Raji (cell line): ENCODE measurements around the gene TAC4.

ENCODE experiments used
- POLR2A ChIP-seq: IDR thresholded peaks from 2 replicates; pipeline ENCODE4 v1.6.1; 2011; ENCODE audit warnings: low read depth, low read length, control low read depth; ENCODE audit not compliant: insufficient read depth

The TAC4 gene

DNA sequence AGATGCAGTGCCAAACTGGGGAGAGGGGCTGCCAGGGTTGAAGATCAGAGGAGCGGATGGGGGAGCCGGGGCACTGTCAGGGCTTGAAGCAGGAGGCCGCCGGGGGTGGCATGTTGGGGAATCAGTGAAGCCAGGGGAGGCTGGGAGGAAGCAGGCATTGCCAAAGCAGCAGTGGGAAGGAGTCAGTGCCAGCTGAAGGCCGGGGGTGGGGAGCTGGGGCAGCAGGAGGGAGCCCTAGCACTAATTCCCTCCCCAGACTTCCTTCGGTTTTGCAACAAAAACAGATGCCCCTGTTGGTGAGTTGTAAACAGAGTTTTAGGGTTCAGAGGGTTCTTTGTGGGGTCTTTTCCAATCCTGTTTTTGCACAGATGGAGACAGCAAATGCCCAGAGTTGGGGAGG lies 10.9 kb upstream of the TAC4 start:
- TF ChIP-seq POLR2A, result no peak

DNA sequence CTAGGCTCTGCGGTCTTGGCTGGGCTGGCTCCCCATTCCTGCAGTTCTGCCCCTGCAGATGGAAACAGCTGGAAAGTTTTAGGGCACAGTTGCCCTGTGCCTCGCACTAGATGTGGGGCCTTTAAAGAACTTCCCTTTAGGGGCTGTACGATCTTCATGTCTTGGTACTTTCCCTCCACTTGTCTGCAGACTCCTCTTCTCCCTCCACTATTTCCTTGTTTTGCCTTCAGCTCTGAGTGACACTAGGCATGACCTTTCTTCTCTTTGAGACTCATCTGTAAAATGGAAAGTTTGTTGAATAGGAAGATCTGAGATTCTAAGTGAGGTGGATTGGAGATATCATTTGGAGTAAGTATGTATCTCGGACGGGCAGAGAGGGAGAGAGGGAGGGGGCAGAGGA lies 6.3 kb upstream of the TAC4 start:
- no peak for TF ChIP-seq POLR2A

DNA sequence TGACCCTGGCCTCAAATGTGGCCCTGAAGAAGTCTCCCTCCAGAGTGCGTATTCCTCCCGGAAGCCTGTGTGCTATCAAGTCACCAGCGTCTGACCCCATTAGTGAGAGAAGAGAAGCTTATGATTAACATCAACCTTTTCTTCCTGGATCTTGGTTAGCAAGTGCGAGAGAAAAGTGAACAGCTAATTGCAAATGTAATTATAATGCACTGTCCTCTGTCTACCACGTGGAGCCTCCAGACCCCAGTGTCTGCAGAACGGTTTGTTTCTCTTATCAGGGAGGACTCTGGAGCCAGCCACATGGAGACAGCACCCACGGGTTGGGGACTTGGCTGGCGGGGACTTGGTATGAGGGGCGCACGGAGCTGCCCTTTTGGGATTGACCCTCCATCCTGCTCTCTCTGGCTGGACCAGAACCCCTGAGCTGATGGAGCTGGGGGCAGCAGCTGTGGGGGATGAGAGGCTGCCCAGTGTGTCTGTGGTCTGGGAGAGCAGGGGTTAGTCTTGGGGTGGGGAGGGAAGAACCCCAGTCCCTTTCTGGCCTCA lies 5.7 kb upstream of the TAC4 start:
- no peak for TF ChIP-seq POLR2A

DNA sequence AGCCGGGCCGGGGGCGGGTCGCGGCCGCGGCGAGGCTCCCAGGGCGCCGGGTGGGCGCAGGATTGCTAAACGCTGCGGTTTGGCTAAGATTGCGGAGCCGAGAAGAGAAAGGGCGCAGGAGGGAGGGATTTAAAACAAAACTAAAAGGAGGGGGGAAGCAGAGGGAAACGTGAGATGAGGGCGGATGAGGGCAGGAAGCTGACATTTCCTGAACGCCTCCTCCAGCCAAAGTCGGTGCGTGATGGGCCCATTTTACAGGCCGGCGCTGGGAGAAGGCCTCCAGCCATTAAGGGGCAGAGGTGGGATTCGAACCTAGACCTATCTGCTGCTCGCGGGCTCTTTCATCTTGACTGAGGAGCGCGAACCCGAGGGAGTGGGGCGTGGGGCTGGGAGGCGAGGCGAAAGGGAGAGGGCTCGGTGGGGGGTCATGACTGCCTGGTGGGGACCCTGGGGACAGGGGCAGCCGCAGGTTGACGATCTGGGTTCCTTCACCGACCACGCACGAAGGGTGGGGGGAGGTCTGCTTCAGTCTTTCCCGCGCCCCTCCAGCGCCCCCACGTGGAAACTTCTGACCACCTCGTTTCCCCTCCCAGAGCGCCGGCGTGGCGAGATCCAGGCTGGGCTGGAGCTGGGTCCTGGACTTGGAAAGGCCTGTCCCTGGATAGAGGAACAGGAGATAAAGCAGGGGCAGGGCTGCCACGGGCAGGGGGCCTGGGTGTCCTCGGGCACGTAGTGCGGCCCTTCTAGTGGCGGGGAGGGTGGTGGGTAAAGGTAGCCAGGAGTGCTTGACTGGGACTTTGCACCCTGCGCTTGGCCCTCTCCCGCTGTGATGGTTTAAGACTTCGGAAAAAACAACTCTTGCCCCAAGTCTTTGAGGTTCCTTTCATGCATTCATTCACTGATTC lies 3.8 kb upstream of the TAC4 start:
- no peak for TF ChIP-seq POLR2A

DNA sequence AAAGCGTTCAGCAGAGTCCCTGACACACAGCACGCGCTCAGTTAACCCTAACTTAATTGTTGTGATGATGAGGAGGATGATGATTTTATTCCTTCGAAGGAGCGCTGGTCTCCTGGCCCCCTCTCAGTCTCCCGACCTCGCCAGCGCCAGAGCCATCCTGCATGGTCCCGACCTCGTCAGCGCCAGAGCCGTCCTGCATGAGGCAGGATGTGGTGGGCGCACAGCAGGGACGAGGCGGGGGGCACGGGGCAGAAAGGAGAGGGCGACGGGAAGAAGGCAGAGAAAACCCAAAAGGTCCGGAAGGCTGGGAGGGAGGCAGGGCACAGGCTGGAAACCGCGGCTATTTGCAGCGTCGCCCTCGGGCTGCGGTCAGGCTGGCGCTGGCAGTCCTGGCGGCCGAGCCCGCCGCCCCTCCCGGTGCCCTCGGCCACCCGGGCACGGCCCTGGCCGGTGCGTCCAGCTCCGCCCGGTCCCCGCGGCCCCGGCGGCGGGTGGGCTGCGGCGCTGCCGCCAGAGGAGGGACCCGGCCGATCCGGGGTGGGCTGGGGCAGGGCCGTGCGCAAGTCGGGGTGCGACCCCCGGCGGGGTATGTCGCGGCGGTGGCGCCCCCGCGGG lies 3.0 kb upstream of the TAC4 start:
- TF ChIP-seq POLR2A, result no peak

DNA sequence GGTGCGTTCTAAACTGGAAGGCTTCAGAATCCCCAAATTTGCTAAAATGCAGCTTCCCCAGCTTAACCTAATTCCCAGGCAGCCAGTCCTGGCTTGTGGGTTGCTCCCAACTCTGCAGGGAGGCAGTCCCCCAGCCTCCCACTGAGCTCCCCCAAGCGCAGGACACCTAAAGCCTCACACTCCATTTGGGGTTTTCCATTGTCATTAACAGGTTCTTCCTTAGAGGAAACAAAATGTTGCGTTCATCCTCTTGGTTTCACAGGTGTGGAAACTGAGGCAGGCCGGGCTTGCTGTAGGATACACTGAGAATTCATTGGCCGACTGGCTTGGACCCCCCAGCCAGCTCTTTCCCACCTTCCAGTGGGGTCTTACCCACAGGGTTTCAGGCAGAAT lies 2.3 kb upstream of the TAC4 start:
- no peak for TF ChIP-seq POLR2A

DNA sequence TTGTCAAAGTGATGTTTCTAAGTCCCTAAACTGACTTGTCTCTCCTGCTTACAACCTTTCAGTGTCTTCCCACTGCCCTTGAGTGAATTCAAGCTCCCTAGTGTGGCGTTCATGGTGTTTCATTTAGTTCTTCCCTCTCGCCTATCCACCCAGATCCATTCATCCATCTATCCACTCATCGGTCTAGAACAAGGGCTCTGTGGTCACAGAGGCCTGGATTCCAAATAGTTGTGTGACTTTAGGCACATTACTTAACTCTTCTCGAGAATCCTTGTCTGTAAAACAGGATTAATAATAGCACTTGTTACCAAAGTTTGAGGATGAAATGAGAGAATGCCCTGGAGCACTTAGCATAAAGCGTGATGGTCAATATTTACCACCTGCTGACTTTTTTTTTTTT lies 870 bp upstream of the TAC4 start:
- no peak for TF ChIP-seq POLR2A

DNA sequence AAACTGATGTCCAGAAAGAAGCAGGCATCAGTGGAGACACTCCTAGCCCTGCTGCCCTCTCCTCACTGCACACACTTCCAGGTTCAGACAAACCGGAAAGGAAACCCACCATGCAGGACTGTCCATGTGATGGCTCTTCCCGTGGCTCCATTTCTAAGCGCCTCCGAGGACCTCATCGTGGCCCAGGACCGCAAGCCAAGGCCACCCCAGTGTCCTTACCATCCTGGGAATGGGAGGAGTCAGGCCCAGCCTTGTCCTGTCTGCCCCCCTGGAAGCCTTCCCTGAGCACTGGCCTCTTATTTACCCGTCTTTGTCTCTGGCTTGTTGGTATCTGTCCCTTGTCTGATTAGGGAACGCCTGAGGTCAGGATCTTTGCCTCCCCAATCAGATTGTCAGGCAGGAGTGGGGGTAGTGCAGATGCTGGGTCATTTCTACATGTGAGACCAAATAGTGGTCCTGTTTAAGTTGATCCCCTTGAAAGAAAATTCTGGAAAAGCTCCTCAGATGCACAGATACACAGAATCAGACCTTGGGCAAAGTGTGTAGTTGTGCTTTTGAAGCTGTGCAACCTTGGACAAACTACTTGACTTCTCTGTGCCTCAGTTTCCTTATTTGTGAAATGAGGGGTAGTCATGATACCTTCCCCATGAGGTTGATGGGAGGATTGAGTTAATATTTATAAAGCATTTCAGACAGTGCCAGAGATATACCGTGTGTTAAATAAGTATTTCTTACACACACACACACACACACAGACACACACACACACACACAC lies 744 bp downstream of the TAC4 start:
- no peak for TF ChIP-seq POLR2A

DNA sequence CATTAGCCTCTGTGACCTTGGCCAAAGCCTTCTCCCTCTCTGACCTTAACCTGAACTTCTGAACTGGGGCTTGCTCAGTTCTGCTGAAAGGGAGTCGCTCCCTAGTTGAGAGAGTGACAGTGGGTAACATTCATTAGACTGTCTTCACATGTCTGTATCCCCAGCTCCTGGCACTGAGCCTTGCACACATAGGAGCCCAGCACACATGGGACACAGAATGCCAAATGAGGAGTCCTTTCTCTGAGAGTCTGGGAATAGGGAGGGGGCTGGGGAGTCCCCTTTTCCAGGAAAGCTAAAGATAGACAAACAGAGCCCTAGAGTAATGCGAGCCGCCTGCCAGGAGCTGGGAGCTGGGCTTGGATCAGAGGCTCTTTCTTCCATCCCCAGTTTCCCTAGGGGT lies 2.5 kb downstream of the TAC4 start:
- no peak for TF ChIP-seq POLR2A

DNA sequence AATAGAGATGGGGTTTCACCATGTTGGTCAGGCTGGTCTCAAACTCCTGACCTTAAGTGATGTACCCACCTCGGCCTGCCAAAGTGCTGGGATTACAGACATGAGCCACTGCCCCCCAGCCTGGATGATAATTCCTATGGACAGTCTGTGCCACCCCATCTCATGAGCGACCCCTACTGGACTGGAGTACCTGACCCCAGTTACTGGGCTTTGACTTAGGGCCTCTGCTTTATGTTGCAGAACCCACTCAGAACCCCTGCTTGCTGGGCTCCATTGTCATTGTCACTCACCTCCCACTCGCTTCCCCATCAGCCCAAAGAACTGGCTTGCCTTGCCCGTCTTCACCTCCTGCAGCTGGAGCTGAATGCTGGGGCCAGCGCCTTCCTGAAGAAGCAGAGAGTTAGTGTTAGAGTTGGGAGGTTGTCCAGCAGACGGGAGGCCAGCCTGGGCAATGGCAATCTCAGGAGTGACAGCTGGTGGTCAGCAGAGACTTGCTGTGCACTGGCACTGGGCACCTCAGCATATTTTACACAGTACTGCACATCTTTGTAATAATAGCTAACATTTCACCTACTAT lies 4.0 kb downstream of the TAC4 start:
- TF ChIP-seq POLR2A, result no peak

DNA sequence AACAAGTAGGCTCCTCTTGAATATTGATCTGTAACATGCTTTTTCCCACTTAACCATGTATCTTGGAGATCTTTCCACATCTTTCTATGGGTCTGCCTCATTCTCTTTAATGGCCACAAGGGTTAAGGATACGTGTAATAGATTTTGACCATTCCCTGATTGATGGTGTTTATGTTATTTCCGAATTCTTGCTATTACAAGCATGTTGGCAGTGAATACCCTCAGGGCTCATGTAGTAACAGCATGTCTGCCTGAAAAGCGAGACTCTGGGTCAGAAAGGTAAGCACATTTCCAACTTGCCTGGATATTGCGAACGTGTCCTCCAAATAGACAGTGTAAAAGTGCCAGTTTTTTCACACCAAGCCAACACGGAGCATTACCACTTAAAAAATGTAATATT lies 5.0 kb downstream of the TAC4 start:
- TF ChIP-seq POLR2A, result no peak

DNA sequence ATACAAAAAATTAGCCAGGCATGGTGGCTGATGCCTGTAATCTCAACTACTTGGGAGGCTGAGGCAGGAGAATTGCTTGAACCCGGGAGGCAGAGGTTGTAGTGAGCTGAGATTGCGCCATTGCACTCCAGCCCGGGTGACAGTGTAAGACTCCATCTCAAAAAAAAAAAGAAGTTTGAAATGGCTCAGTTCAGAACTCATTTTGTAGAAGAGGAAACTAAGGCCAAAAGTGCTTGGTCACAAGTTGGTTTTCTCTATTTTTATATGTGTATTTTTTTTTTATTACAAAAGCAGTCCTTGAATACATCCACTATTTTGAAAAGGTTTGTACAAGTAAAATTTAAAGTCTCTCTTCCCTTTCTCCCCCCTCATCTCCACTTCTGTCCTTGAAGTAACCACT lies 5.5 kb downstream of the TAC4 start:
- no peak for TF ChIP-seq POLR2A

DNA sequence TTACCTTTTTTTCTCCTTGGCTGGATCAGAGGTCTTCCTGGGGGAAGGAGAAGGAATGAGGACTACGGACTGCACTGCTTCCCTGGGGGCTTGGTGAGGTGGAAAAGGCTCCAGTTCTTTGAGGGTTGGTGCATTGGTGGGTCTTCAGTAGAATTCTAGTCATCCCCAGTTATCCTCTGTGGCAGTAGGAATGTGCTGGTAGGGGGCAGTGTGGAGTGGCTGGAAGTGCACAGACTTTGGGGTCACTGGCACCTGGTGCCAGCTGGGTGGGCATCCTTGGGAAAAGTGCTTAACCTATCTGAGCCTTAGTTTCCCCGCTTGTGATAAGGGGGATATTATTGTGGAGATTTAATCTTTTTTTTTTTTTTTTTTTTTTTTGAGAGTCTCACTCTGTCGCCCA lies 6.3 kb downstream of the TAC4 start:
- TF ChIP-seq POLR2A, result no peak

DNA sequence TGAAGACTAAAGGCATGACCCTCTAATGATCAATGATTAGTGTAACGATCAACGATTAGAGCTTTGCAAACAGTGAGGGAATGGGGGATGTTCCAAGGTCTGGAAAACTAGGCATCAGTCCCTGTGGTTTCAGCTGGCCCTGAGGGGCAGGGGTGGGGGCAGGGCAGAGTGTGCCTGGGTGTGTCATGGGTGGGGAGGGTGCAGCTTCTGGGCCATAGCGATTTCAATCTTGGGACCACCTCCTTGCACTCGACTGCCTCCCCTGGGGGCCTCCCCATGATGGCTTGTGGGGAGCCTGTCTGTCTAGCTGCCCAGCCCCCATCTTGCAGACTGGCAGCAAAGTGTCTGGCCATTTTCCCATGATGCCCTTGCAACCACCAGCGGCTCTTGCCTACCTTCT lies 8.4 kb downstream of the TAC4 start:
- TF ChIP-seq POLR2A, result no peak
